A549 (cell line): ENCODE measurements around the gene SLC25A28.

Experiments
- CBX8 ChIP-seq: fragments of 200-600 bp; sonication (generic); IDR thresholded peaks from 2 replicates; pipeline ENCODE4 v1.6.1; 2016
- CEBPB ChIP-seq, 2 experiments: fragments of >200 bp in 1 of 2; sonication (Bioruptor Twin) in 1 of 2; formaldehyde crosslinking in 1 of 2; IDR thresholded peaks; 2 replicates each; pipeline ENCODE4 v1.6.1; 2012 to 2016
- CTCF ChIP-seq: fragments of >200 bp; sonication (Bioruptor Twin); formaldehyde crosslinking; IDR thresholded peaks from 3 replicates; pipeline ENCODE4 v1.5.1; 2016
- ESRRA ChIP-seq: fragments of 150-350 bp; IDR thresholded peaks from 2 replicates; pipeline ENCODE4 v1.6.1; 2014; ENCODE audit warnings: mild to moderate bottlenecking, low read length, borderline replicate concordance
- HES2 ChIP-seq: fragments of >200 bp; sonication (Bioruptor Twin); formaldehyde crosslinking; IDR thresholded peaks from 2 replicates; pipeline ENCODE4 v1.6.1; 2016
- KDM1A ChIP-seq: fragments of 200-600 bp; sonication (generic); IDR thresholded peaks from 2 replicates; pipeline ENCODE4 v1.6.1; 2016; ENCODE audit warnings: low read depth, mild to moderate bottlenecking
- POLR2A ChIP-seq: IDR thresholded peaks from 2 replicates; pipeline ENCODE4 v1.6.1; 2012; ENCODE audit warnings: mild to moderate bottlenecking, low read length
- RAD21 ChIP-seq, 2 experiments: fragments of >200 bp in 1 of 2; sonication (Bioruptor Twin) in 1 of 2; formaldehyde crosslinking in 1 of 2; IDR thresholded peaks in 1 of 2; conservative IDR thresholded peaks in 1 of 2; 2 replicates in 1 of 2; 3 replicates in 1 of 2; pipeline ENCODE4 v1.6.1; 2012 to 2018; ENCODE audit warnings: inconsistent platforms in 1 of 2
- RNF2 ChIP-seq: fragments of 200-600 bp; sonication (generic); IDR thresholded peaks from 2 replicates; pipeline ENCODE4 v1.6.1; 2016; ENCODE audit warnings: low read depth, mild to moderate bottlenecking, antibody characterized with exemption, moderate library complexity, borderline replicate concordance
- TF ChIP-seq, protein P1 (sequence below): fragments of 200-600 bp; sonication (generic); IDR thresholded peaks from 2 replicates; pipeline ENCODE4 v1.6.1; 2016; ENCODE audit warnings: antibody characterized with exemption, mild to moderate bottlenecking, moderate library complexity

- TF ChIP-seq CTCF, result no peak
- TF ChIP-seq, protein P1, sequence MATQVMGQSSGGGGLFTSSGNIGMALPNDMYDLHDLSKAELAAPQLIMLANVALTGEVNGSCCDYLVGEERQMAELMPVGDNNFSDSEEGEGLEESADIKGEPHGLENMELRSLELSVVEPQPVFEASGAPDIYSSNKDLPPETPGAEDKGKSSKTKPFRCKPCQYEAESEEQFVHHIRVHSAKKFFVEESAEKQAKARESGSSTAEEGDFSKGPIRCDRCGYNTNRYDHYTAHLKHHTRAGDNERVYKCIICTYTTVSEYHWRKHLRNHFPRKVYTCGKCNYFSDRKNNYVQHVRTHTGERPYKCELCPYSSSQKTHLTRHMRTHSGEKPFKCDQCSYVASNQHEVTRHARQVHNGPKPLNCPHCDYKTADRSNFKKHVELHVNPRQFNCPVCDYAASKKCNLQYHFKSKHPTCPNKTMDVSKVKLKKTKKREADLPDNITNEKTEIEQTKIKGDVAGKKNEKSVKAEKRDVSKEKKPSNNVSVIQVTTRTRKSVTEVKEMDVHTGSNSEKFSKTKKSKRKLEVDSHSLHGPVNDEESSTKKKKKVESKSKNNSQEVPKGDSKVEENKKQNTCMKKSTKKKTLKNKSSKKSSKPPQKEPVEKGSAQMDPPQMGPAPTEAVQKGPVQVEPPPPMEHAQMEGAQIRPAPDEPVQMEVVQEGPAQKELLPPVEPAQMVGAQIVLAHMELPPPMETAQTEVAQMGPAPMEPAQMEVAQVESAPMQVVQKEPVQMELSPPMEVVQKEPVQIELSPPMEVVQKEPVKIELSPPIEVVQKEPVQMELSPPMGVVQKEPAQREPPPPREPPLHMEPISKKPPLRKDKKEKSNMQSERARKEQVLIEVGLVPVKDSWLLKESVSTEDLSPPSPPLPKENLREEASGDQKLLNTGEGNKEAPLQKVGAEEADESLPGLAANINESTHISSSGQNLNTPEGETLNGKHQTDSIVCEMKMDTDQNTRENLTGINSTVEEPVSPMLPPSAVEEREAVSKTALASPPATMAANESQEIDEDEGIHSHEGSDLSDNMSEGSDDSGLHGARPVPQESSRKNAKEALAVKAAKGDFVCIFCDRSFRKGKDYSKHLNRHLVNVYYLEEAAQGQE, result no peak
- TF ChIP-seq CEBPB (IDR thresholded peaks at IDR 0.05), result no peak
- no peak for TF ChIP-seq RNF2
- no peak for TF ChIP-seq CBX8
- TF ChIP-seq RAD21 (conservative IDR thresholded peaks at IDR 0.05 in 1 of 2, IDR thresholded peaks at IDR 0.05 in 1 of 2), result no peak
- no peak for TF ChIP-seq HES2
- no peak for TF ChIP-seq POLR2A
- TF ChIP-seq KDM1A, result no peak
- TF ChIP-seq ESRRA, result no peak
Measured at GRCh38 chr10:99604862-99605261, 15.4 kb downstream of the SLC25A28 start.
